Left ventricle myocardium superior (tissue), 1 donor: ENCODE measurements around the gene LRRC32. TPM values are rescaled to one million over a fixed set of nuclear protein-coding genes. Genes with fewer than 3 reads are reported as not detected.

ENCODE experiments used
- ATAC-seq: fragments of 200-7000 bp; cut with Tn5 transposase; one replicate; pipeline ENCODE4 v1.9.1; 2020; ENCODE audit warnings: mild to moderate bottlenecking, moderate library complexity
- DNase-seq: peaks from one replicate; pipeline ENCODE4 v3.0.0-alpha.2; 2020
- intact Hi-C: fragments of 100-400 bp; cut with micrococcal nuclease; formaldehyde crosslinking; loops from one replicate; pipeline ENCODE4 v1.11.0; 2022
- total RNA-seq: library from RNA; stranded (reverse); fragmentation: NEBNext Ultra II Directional; extraction: Animal tissue kit (Norgen Biotek cat#: 25700); gene quantifications from one replicate; pipeline ENCODE4 v1.2.1, GENCODE V29; 2021
- donor health status: DM: no; HTN: yes; CAD: no; lungs with severe emphysema.

Gene LRRC32
- total RNA-seq, 1 donor from 2014 or later: 30.8 TPM

- DNase-seq (no peak), ATAC-seq (no peak)
- intact Hi-C loops: no loop called here
Measured at GRCh38 chr11:76684516-76684915, 14.0 kb upstream of the LRRC32 start.

GRCh38 chr11:76683161-76684095 is 12.9 kb upstream of the LRRC32 start:
- ATAC-seq: no peak
- intact Hi-C loops: no loop called here
- DNase-seq: no peak

DNA sequence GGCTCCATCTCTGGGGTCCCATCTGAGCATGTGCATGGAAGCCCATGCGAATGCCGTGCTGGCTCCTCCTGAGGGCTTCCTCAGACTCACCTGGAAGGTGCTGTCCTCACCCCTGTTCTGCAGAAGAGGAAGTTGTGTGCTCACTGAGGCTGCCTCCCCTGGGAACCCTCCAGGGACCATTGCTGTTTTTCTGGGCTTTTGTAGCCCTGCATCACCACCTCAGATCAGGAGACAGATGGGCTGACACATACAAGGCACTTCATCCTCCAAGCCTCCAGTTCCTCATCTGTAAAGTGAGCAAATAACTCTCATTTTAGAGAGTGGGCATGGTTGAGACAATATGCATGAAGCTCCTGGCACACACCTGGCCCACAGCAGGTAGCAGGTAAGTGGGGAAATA is 12.1 kb upstream of the LRRC32 start:
- ATAC-seq (no peak), DNase-seq (no peak)
- intact Hi-C loops: no loop called here

GRCh38 chr11:76682106-76682505 is 11.6 kb upstream of the LRRC32 start:
- no peak for ATAC-seq
- intact Hi-C loops: no loop called here

GRCh38 chr11:76680518-76681425 is 10.2 kb upstream of the LRRC32 start:
- intact Hi-C loops: no loop called here
- ATAC-seq (peak; percentile 89), DNase-seq (peak; percentile 69)

More at GRCh38 chr11:76682106-76682505, 11.6 kb upstream of the LRRC32 start:
- DNase-seq: no peak

DNA sequence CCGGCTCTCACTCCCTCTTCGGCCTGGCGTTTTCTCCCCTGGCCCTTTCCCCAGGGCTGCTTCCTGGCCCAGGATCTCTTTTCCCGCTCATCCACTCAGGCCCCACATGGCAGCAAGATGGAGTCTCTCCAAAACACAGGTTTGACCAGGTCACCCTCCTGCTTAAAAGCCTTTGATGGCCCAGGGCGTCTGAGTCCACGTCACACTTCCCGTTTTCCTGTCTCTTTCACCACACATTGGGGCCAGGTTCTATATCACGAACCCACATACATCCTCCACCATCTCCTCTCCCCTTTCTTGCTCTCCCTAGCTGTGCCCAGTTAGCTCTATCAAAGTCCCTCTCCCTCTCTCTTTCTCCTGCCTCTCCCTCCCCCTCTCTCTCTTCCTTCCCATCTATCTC is 7.8 kb upstream of the LRRC32 start:
- ATAC-seq: no peak
- DNase-seq: no peak
- intact Hi-C loops: loop anchor here (10.0 kb wide), 1 partner anchor 104 kb away; no protein-coding TSS in a partner anchor

DNA sequence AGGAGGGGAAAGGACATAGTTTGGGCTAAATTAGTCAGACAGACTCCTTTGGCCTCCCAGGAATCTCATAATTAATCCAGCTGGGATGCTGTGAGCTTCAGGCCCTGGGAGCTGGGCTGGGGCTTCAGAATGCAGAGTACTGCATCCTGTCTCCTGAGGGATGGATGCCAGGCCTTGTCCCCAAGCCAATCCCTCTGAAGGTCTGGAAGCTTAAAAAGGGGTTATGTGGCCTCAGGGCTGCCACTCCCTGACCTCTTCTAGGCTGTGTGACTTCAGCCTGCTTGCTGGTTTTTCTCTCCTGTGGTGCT is 6.9 kb upstream of the LRRC32 start:
- intact Hi-C loops: loop anchor here (10.0 kb wide), 1 partner anchor 103 kb away; no protein-coding TSS in a partner anchor
- no peak for ATAC-seq
- no peak for DNase-seq

DNA sequence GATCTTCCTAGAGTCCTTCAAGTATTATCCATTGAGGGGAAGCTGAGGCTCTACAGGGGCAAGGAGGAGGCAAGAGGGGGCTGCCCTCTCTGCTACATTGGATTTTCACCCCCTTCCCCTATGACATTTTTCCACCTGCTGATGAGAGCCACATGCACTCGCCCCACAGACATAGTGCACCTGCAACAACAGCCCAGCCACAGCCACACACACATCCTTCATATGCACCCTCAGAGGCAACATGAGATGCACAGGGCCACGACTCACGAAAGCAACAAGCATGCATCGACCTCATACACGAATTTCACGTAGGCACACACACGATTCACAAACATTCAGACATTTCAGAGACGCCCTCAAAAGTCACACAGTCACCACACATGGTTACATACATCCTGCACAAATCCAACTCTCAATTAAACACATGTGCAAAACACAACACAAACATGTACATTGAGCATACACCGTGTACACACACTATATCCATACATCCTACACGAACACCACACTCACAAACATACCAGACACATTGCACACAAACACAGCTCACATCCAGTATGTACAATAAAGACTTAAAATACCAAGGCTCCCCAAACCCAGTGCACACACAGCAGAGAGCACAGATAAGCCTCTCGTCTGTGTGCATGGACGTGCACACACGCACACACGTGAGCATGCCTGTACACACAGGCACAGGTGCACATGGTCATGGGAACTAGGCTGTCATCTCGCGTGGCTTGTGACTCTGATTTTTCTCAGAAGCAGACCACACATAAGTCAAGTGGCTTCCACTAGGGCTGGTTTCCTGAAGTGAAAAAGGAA is 6.3 kb upstream of the LRRC32 start:
- ATAC-seq: no peak
- DNase-seq: no peak
- intact Hi-C loops: loop anchor here (10.0 kb wide), 1 partner anchor 102 kb away; no protein-coding TSS in a partner anchor

DNA sequence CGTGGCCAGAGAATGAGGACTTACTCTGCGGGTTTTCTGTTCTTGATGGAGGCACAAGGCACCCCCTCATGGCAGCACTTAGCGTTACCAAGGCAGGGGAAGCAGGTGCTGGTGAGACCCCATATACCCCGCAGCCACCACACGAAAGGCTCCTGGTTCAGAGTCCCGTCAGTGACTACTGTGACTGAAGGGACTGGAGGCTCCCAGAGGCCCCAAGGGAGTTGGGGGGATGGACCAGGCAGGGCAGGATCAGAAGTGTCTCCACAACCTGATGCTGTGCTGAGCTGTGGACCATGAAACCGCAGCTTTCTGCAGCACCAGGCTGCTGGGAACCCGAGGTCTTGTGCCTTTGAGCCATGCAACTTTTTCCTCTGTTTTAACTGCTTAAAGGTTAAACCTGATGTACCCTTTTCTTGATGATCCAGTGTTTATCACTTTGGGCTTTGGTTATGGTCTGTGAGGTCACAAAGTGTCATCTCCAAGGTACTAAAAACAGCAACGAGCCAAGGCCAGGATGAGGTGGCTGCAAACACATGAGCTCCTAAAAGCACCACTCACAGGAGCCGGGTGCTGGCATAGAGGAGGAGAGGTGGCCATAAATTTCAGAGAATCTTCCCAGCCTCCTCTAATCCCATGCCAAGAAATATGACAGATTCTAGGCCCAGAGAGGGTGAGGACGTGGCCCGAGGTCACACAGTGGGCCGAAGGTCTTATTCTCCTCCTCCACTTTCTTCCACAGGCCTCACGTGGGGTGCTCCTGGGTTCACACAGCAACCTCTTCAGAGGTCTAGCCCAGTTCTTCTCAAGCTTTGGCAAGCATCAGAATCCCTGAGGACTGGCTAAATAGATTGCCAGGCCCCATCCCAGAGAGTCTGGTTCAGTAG is 4.2 kb upstream of the LRRC32 start:
- ATAC-seq (no peak), DNase-seq (no peak)
- intact Hi-C loops: loop anchor here (10.0 kb wide), 1 partner anchor 100 kb away; no protein-coding TSS in a partner anchor

DNA sequence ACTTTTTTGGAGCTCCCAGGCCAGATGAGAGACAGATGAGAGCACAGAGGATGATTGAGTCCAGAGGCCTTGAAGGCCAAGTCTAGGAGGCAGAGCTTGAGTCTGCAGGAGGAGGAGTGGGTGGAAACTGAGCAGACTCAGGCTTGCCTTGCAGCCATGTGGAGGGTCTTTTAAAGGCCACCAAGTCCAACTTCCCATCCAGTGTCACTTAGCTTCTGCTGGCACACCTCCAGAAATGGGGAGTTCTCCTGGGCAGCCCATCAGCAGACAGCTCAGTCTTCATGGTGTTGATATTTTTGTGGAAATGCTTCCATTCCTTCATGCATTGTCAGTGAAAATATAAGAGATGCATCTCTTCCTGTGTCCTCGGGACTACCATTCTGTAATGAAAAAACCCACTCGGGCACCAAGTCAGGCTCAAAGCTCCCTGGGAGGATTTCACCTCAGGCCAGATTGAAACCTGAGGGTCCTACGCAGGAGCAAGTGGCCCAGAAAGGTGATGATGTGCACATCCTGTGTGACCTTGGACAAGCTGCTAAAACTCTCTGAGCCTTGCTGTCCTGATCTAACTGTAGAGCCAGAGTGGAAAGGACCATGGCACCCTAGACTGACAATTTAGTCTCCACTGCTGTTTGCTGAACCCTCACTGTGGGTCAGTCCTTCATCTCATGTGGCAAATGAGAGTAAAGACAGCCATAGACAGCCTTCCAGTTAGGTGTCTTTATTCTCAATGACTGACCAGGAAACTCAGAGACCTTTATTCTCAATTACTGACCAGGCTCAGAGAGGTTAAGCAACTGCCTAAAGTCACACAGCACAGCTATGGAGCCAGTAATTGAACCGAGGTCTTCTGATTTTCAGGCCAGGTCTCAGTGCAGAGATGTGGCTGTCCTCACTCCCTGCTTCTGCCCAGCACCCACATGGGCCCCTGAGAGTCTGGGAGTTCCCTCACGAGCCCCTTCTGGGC is 2.9 kb upstream of the LRRC32 start:
- intact Hi-C loops: loop anchor here (10.0 kb wide), 1 partner anchor 99 kb away; no protein-coding TSS in a partner anchor
- no peak for ATAC-seq
- DNase-seq: no peak

DNA sequence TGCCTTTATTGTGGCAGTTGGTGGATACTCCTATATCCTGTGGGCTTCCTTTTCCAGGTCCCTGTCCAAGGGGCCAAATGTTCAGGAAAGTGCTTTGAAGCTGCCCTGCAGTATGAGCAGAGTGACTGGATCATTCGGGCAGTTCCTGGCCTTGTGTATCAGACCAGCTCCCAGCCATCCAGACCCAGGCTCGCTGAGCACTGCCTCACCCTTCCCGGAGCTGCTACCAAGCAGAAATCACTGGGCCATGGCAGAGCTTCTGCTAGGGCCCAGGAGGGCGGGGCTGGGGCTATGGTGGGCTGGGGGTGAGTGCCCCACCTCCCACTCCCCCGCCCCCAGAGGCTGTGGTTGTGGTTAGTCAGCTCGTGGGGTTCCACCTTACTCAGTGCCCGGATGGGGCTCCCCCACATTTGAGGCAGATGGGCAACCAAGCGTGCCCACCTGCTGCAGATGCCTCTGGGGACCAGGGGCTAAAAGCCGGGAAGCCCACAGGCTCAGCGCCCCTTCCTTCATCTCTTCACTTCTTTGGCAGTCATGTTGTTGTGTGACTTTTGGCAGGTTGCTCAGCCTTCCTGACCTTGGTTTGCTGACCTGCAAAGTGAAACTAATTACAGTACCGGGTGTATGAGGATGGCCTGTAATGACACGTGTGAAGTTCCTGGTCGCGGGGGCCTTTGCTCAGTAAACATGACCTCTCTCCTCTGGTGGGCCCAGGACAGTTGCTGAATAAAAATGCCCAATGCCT is 2.1 kb upstream of the LRRC32 start:
- ATAC-seq: peak; percentile 10
- intact Hi-C loops: loop anchor here (10.0 kb wide), 1 partner anchor 98 kb away; no protein-coding TSS in a partner anchor
- DNase-seq: peak; percentile 31

DNA sequence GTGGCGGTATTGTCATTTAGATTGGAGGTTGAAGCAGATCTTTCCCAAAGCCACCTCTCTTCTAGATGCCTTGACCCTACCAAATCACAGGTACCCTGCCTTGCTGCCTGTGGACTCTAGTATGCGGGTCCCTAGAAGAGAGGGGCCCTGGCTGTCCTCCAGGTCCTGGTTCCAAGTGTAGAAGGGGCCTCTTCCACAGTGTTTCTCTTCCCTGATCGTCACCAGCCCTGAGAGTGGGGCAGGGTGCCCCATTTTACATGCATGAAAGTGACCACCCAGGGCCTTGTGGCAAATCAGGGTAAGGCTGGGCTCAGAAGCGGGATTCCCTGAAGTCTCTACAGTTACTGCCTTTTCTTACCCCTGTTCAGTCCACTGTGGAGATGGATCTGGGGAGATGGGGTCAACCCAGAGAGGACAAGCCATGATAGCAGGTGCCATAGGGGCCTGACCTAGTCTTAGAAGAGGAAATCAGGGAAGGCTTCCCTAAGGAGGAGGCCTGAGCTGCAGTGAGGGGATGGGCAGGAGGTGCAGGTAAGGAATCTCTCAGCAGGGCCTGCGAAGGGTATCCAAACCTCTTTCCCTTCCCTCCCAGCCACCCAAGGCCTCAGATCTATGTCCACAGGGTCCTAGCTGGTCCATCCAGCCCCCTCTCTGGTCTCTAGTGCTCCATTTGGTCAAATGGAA is 1.2 kb upstream of the LRRC32 start:
- ATAC-seq (no peak), DNase-seq (peak; percentile 6)
- intact Hi-C loops: loop anchor here (10.0 kb wide), 1 partner anchor 97 kb away; no protein-coding TSS in a partner anchor

DNA sequence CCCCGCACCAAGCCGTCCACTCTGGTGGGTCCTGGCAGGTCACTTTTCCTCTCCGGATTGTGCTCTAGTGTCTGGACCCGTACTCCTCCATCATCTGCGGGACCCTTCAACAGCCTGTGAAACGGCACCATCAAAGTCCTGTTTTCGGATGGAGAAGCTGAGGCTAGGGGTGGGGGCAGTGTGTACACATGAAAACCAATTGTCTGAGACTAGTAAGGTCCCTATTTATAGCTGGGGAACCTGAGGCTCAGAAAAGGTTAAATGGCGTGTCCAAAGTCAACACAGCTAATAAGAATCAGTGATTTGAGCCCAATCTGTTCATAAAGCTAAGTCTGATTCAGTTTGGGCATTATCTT is 668 bp upstream of the LRRC32 start:
- no peak for ATAC-seq
- intact Hi-C loops: loop anchor here (10.0 kb wide), 1 partner anchor 96 kb away; no protein-coding TSS in a partner anchor
- no peak for DNase-seq

- ATAC-seq: peak; percentile 41
- intact Hi-C loops: loop anchor here (10.0 kb wide), 2 partner anchors 65 to 95 kb away; no protein-coding TSS in a partner anchor
- DNase-seq: no peak
Measured at GRCh38 chr11:76669901-76670484, 554 bp downstream of the LRRC32 start.
